ENCODE results near the gene RAB7B. TPM values are rescaled to one million over a fixed set of nuclear protein-coding genes. Genes with fewer than 3 reads are reported as not detected.
"Not testable (repeated sequence)": the region's sequence is repeated elsewhere in the genome, so short reads cannot be mapped to it uniquely, and the experiment has no call there.

RAB7B gene
- total RNA-seq, 1 donor from 2014 or later = 11.7 TPM

DNA sequence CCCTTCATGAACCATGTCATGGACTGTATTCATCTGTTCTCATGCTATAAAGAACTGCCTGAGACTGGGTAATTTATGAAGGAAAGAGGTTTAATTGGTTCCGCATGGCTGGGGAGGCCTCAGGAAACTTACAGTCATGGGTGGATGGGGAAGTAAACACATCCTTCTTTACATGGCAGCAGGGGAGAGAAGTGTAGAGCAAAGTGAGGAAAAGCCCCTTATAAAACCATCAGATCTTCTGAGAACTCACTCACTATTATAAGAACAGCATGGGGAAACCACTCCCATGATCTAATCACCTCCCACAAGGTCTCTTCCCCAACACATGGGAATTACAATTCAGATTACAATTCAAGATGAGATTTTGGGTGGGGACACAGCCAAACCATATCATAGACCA lies 6.6 kb downstream of the RAB7B start:
- not testable (repeated sequence) for DNase-seq (ENCODE audit: low spot score)

DNA sequence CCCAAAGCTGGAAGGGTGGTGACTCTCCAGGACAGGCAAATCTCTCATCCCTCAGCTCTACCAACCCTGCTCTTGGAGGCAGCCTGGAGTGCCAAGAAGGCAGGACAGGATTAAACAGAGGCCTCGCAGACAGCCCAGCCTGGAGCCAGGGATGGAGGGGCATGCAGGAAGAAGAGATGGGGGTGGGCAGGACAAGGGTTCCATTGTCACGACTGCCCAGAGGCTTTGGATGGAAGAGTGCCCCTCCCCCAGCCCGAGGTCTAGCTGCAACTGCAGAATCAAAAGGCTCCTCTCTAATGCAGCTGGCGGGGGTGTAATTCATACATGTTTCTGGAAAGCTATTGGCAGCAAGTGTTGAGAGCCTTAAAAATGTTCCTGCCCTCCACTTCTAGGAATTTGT lies 8.8 kb downstream of the RAB7B start:
- DNase-seq (ENCODE audit: low spot score) = no peak

- peak; percentile 10 for DNase-seq (ENCODE audit: low spot score)
Measured at GRCh38 chr1:205993068-205993467, 10.1 kb downstream of the RAB7B start.

DNA sequence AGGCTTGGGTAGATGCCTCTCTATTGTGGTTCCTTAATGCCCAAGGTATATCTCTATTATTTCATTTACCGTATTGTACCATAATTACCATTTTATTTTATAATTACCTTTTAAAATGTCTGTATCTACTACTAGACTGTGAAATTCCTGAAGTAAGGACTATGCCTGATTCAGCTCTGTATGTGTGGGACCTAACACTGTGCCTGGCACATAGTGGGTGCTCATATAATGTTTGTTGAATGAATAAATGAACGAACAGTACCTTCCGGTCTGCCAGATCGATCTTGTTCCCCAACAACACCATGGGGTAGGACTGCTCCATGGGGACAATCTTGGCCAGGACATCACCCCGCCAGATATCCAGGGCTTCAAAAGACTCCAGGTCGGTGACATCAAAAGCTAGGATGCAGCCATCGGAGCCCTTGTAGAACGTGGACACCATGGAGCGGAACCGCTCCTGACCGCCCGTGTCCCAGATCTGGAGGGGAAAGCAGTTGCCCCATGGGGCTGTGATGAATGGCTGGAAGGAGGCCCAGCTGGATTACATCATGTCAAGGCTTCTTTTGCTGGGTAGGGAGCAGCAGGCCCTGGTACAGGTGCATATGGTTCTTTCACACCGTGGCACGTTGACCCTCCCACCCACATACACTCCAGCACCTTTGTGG lies 10.8 kb downstream of the RAB7B start:
- no peak for DNase-seq (ENCODE audit: low spot score)

GRCh38 chr1:205991237-205991636 lies 12.0 kb downstream of the RAB7B start:
- no peak for DNase-seq (ENCODE audit: low spot score)

- no peak for DNase-seq (ENCODE audit: low spot score)
Measured at GRCh38 chr1:205990226-205990625, 13.0 kb downstream of the RAB7B start.

DNA sequence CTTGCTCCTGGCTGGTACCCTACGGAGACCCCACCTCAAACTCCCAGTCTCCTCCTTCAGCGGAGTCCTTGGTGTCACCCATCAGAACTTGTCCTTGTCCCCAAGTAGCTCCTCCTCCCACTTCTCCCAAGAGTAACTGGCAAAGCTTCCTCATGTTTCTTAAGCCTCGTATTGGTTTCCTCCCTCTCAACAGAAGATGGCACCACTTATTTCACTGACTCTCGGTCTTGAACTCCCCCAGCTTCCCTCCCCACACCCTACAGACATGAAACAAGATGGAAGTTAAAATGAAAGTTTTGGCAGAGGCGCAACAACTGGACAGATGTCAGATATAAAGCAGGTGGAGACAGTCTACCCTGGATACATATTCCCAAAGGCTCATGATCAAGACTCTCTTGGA lies 13.4 kb downstream of the RAB7B start:
- DNase-seq (ENCODE audit: low spot score) = no peak

DNA sequence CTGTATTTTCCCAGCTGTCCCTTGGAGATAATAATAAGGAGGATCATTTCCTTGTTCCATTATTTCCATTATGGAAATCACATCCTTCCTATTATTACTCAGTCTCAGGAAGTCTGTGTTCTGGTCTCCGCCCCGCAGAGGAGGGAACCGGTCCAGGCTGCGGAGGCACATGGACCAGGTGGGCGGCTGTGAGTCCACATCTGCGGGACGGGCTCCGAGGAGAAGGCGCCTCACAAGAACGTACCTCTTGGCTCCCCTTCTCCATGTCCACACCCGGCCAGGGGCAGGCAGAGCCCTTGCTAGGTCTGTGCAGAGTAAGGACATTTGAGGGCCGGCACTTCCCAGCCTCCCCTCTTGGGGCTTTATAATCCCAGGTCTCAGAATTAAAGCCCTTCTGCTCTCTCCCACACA lies 14.6 kb downstream of the RAB7B start:
- no peak for DNase-seq (ENCODE audit: low spot score)

- DNase-seq (ENCODE audit: low spot score) = no peak
Measured at GRCh38 chr1:205986861-205987260, 16.3 kb downstream of the RAB7B start.

- DNase-seq (ENCODE audit: low spot score) = no peak
Measured at GRCh38 chr1:205986292-205986691, 16.9 kb downstream of the RAB7B start.

GRCh38 chr1:205985330-205986005 lies 17.7 kb downstream of the RAB7B start:
- no peak for DNase-seq (ENCODE audit: low spot score)

DNA sequence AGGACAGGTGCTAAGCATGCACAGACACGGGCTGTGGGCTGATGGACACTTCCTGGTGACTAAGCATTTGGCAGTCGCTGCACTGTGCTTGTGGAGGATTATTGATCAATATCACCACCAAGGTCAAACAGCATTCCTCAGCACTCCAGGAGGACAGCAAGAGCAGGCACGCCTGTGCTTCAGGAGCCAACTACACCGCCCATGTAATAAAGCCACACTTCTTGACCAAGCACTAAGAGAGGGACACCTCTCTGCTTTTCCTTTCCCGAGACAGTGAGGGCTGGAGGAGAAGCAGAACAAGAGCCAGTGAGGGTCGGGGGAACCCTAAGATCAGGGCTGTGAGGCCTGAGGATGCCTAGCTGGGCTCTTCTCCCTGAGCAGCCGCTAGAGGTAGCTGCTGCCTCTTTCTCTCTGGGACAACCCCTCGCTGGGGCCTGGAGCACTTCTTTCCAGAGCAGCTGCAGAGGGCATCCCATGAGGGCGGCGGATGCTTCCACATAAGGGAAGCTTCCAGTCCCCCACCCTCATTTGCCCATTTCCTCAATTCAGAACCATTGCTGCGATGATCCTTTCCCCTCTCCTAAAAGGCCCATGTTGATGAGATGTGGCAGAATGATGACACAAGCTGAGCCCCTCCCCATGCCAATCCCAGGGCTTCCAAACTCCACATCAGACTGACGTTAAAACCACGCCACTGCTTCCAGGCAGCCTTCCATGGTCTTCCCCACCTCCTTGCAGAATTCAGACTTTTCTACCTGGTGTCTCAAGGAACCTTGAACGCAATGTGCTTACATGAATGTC lies 19.1 kb downstream of the RAB7B start:
- peak; percentile 82 for DNase-seq (ENCODE audit: low spot score)

DNA sequence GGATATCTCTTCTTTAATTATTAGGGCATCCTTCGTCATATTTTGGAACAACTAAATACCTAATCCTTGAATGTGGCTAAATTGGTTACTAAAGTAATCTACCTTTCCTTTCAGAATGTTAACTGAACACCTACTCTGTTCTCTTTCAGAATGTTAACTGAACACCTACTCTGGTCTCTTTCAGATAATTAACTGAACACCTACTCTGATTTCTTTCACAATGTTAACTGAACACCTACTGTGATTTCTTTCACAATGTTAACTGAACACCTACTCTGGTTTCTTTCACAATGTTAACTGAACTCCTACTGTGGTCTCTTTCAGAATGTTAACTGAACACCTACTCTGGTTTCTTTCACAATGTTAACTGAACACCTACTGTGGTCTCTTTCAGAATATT lies 21.9 kb downstream of the RAB7B start:
- DNase-seq (ENCODE audit: low spot score) = no peak

- DNase-seq (ENCODE audit: low spot score) = no peak
Measured at GRCh38 chr1:205980237-205980870, 22.8 kb downstream of the RAB7B start.

- no peak for DNase-seq (ENCODE audit: low spot score)
Measured at GRCh38 chr1:205979301-205979700, 23.9 kb downstream of the RAB7B start.

DNA sequence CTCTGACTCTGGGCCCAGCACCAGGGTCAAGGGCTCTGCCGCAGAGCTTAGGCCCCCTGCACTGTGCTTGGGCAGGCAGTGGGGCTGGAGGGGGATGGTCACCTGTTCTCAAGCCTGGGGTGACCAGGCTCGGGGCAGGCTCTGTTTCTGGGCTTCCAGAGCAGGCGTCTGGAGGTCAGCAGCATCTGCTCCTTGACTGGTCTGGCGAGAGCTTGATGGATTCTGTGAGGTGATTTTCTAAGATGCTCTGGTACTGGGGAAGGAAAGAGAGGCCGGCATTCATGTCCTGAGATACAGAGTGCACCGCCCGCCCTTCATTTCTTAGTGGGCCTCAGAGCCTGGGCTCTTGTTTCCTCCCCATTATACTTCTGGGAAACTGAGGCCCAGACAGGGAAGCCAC lies 24.5 kb downstream of the RAB7B start:
- no peak for DNase-seq (ENCODE audit: low spot score)

GRCh38 chr1:205977402-205978014 lies 25.7 kb downstream of the RAB7B start:
- peak; percentile 77 for DNase-seq (ENCODE audit: low spot score)

DNA sequence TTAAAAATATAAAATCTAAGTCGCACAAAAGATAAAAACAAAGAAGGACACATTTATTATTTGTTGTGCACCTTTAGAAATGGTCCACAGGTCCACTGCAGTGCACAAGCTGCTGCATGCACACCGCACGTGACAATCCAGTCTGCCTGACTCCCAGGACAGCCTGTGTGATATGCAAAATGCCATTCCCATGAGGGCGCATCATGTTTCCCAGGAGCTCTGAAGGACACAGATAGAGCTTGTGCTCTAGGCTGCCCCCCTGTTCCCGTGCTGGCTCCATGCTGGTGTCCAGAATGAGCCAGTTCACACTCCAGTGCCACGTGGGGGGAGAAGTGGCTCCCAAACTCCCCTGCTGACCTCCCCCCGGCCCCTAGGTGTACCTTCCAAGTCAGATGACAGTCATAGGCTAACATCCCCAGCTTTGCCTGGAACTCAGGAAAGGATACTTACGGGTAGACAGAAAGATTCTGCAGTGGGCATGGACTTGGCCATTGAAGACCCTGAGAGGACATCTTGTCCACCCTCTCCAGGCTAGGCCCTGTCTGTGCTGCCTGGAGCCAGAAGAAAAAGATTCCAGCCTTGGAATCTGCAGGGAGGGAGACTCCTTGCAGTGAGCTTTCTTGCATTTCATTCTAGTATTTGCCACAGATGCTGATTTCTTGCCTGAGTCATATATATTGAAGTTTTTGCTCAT lies 26.3 kb downstream of the RAB7B start:
- no peak for DNase-seq (ENCODE audit: low spot score)

- no peak for DNase-seq (ENCODE audit: low spot score)
Measured at GRCh38 chr1:205976036-205976435, 27.2 kb downstream of the RAB7B start.

DNA sequence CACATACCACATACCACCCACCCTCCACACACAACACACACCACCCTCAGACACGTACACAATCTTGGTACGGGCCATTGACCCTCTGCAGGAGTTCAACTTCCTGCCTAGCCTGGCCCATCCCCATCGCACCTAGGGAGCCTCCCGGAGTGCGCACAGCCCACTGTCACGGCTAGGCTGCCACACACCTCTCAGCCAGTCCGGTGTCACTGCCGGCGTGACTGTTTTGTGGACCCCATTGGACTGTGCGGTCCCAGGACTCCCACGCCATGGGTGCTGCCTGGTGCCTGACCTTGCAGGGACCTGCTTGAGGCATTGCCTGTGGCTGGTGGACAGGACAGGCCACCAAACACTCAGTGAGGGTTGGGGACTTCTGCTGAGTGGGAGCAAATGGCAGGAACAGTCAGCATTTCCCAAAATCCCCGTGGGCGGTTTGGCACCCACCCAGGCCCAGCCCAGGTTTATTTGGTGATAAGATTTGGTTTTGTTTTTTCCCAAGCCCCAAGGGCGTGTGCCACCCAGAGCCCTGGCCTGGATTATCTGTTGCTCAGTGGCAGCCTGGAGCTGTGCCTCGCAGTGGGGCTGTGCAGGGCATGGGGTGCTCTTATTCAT lies 27.7 kb downstream of the RAB7B start:
- DNase-seq (ENCODE audit: low spot score) = no peak

DNA sequence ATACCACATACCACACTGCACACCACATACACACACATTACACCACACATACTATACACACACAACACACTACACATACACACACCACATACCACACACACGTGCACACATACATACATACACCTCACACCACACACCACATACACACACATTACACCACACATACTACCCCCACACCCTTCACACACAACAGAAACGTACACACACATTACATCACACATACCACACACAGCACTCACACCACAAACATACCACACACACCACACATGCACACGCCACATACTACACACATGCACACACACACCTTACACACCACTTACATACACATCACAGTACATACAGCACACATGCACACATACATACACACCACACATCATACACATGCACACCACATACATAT lies 28.5 kb downstream of the RAB7B start:
- no peak for DNase-seq (ENCODE audit: low spot score)
